ENCODE data around the gene FUS.

DNA sequence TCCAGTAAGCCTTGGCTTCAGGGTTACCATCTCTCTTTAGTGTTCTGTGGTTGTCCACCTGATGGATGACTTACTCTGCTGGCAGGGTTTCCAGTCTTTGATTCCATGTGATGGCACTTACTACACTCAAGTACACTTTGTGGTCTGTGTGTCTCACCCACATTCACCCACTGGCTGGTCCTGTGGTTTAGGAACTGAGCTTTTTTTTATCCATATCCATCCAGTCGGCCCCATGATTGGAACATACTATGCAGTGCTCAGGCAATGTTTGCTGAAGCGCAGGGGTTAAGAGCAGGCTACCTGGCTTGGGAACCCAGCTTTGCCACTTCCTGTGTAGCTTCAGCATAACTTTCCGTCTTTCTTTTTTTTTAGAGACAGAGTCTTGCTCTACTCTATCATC, 2.8 kb upstream of the FUS start:
- TF ChIP-seq, protein P1, sequence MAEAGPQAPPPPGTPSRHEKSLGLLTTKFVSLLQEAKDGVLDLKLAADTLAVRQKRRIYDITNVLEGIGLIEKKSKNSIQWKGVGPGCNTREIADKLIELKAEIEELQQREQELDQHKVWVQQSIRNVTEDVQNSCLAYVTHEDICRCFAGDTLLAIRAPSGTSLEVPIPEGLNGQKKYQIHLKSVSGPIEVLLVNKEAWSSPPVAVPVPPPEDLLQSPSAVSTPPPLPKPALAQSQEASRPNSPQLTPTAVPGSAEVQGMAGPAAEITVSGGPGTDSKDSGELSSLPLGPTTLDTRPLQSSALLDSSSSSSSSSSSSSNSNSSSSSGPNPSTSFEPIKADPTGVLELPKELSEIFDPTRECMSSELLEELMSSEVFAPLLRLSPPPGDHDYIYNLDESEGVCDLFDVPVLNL (CRISPR knock-in tag; IDR thresholded peaks at IDR 0.05; ENCODE audit: borderline replicate concordance, low read depth), result no peak
- TF ChIP-seq, protein P2, sequence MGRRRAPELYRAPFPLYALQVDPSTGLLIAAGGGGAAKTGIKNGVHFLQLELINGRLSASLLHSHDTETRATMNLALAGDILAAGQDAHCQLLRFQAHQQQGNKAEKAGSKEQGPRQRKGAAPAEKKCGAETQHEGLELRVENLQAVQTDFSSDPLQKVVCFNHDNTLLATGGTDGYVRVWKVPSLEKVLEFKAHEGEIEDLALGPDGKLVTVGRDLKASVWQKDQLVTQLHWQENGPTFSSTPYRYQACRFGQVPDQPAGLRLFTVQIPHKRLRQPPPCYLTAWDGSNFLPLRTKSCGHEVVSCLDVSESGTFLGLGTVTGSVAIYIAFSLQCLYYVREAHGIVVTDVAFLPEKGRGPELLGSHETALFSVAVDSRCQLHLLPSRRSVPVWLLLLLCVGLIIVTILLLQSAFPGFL (CRISPR knock-in tag; IDR thresholded peaks at IDR 0.05; ENCODE audit: borderline replicate concordance), result no peak
- TF ChIP-seq, protein P3, sequence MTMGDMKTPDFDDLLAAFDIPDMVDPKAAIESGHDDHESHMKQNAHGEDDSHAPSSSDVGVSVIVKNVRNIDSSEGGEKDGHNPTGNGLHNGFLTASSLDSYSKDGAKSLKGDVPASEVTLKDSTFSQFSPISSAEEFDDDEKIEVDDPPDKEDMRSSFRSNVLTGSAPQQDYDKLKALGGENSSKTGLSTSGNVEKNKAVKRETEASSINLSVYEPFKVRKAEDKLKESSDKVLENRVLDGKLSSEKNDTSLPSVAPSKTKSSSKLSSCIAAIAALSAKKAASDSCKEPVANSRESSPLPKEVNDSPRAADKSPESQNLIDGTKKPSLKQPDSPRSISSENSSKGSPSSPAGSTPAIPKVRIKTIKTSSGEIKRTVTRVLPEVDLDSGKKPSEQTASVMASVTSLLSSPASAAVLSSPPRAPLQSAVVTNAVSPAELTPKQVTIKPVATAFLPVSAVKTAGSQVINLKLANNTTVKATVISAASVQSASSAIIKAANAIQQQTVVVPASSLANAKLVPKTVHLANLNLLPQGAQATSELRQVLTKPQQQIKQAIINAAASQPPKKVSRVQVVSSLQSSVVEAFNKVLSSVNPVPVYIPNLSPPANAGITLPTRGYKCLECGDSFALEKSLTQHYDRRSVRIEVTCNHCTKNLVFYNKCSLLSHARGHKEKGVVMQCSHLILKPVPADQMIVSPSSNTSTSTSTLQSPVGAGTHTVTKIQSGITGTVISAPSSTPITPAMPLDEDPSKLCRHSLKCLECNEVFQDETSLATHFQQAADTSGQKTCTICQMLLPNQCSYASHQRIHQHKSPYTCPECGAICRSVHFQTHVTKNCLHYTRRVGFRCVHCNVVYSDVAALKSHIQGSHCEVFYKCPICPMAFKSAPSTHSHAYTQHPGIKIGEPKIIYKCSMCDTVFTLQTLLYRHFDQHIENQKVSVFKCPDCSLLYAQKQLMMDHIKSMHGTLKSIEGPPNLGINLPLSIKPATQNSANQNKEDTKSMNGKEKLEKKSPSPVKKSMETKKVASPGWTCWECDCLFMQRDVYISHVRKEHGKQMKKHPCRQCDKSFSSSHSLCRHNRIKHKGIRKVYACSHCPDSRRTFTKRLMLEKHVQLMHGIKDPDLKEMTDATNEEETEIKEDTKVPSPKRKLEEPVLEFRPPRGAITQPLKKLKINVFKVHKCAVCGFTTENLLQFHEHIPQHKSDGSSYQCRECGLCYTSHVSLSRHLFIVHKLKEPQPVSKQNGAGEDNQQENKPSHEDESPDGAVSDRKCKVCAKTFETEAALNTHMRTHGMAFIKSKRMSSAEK (CRISPR knock-in tag; IDR thresholded peaks at IDR 0.05; ENCODE audit: borderline replicate concordance), result no peak
- TF ChIP-seq, protein P4, sequence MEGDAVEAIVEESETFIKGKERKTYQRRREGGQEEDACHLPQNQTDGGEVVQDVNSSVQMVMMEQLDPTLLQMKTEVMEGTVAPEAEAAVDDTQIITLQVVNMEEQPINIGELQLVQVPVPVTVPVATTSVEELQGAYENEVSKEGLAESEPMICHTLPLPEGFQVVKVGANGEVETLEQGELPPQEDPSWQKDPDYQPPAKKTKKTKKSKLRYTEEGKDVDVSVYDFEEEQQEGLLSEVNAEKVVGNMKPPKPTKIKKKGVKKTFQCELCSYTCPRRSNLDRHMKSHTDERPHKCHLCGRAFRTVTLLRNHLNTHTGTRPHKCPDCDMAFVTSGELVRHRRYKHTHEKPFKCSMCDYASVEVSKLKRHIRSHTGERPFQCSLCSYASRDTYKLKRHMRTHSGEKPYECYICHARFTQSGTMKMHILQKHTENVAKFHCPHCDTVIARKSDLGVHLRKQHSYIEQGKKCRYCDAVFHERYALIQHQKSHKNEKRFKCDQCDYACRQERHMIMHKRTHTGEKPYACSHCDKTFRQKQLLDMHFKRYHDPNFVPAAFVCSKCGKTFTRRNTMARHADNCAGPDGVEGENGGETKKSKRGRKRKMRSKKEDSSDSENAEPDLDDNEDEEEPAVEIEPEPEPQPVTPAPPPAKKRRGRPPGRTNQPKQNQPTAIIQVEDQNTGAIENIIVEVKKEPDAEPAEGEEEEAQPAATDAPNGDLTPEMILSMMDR (IDR thresholded peaks at IDR 0.05), result no peak
- TF ChIP-seq, protein P5, sequence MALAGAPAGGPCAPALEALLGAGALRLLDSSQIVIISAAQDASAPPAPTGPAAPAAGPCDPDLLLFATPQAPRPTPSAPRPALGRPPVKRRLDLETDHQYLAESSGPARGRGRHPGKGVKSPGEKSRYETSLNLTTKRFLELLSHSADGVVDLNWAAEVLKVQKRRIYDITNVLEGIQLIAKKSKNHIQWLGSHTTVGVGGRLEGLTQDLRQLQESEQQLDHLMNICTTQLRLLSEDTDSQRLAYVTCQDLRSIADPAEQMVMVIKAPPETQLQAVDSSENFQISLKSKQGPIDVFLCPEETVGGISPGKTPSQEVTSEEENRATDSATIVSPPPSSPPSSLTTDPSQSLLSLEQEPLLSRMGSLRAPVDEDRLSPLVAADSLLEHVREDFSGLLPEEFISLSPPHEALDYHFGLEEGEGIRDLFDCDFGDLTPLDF (CRISPR knock-in tag; IDR thresholded peaks at IDR 0.05), result no peak
